Right lobe of liver (tissue), 4 donors: ENCODE data around the gene PPIC.

Experiments used
- POLR2A ChIP-seq: fragments of 450-650 bp; IDR thresholded peaks from one replicate; pipeline ENCODE4 v1.6.1; 2017; ENCODE audit warnings: antibody characterized with exemption, mild to moderate bottlenecking
- TF ChIP-seq, protein P1 (sequence below), 4 donors: fragments of 200-600 bp in 3 of 4; fragments of 450-650 bp in 1 of 4; IDR thresholded peaks; one replicate each; pipeline versions ENCODE4 v1.5.1 to v1.8.0; 2016 to 2022; ENCODE audit warnings: antibody characterized with exemption in 4 of 4, mild to moderate bottlenecking in 2 of 4
- donor health status: DM: no; HTN: no; CAD: no.
- donor health status: DM: no; HTN: no; CAD: no.
- donor health status: DM: no; HTN: yes; CAD: no.

DNA sequence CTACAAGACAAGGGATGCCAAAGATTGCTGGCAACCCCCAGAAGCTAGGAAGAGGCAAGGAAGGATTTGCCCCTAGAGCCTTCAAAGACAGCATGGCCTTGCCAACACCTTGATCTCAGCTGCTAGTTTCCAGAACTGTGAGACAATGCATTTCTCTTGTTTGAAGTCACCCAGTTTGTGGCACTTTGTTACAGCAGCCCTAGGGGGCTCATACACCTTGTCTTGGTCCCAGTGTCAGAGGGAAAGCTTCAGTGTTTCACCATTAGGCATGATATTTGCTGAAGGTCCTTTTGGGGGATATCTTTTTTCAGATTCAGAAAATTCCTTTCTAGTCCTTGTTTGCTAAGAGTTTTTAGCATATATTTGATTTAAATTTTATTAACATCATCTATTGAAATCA is 3.1 kb upstream of the PPIC start:
- TF ChIP-seq, protein P1, sequence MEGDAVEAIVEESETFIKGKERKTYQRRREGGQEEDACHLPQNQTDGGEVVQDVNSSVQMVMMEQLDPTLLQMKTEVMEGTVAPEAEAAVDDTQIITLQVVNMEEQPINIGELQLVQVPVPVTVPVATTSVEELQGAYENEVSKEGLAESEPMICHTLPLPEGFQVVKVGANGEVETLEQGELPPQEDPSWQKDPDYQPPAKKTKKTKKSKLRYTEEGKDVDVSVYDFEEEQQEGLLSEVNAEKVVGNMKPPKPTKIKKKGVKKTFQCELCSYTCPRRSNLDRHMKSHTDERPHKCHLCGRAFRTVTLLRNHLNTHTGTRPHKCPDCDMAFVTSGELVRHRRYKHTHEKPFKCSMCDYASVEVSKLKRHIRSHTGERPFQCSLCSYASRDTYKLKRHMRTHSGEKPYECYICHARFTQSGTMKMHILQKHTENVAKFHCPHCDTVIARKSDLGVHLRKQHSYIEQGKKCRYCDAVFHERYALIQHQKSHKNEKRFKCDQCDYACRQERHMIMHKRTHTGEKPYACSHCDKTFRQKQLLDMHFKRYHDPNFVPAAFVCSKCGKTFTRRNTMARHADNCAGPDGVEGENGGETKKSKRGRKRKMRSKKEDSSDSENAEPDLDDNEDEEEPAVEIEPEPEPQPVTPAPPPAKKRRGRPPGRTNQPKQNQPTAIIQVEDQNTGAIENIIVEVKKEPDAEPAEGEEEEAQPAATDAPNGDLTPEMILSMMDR (IDR thresholded peaks at IDR 0.05), result no peak
- TF ChIP-seq POLR2A, result no peak
